LNCaP clone FGC (cell line): ENCODE measurements around the gene PBX1.

Source experiments
- DNase-seq: peaks from one replicate; pipeline ENCODE4 v3.0.0-alpha.2; 2011; ENCODE audit warnings: low read depth
- H3K4me3 ChIP-seq: 2 replicates; pipeline ENCODE4 v1.5.1; 2011; ENCODE audit warnings: mild to moderate bottlenecking, low read depth, low read length, control low read depth
- TF ChIP-seq, protein P1 (sequence below): IDR thresholded peaks from 2 replicates; pipeline ENCODE4 v1.5.1; 2012; ENCODE audit warnings: mild to moderate bottlenecking; ENCODE audit not compliant: control insufficient read depth, insufficient read depth; ENCODE audit errors: extremely low read depth

The PBX1 gene

DNA sequence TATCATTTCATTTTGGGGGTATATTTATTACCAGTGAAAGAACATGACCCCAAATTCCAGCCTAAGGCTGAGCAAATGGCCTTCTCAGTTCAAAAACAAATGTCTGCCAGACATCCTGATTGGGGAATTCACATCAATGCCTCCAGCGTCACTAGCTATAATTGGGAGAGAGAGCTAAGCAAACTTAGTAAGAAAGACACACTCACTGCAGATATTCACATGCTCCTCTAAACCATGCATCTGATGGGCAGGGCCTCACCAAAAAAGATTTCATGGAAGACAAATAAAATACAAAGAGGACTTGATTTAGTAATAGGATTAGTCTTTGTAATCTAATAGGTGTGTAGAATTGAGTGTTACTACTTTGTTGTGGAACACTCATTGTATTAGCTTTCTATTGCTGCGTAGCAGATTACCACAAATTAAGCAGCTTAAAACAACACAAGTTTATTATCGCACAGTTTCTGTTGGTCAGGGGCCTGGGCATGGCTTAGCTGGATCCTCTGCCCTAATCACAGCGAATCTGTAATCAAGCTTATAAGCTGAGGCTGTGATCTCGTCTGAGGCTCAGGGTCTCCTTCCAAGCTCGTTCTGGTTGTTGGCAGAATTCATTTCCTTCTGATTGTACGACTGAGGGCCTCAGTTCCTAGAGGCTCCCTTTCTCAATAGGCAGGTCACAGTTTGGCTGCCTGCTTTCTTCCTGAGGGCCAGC is 243.0 kb downstream of the PBX1 start:
- TF ChIP-seq, protein P1, sequence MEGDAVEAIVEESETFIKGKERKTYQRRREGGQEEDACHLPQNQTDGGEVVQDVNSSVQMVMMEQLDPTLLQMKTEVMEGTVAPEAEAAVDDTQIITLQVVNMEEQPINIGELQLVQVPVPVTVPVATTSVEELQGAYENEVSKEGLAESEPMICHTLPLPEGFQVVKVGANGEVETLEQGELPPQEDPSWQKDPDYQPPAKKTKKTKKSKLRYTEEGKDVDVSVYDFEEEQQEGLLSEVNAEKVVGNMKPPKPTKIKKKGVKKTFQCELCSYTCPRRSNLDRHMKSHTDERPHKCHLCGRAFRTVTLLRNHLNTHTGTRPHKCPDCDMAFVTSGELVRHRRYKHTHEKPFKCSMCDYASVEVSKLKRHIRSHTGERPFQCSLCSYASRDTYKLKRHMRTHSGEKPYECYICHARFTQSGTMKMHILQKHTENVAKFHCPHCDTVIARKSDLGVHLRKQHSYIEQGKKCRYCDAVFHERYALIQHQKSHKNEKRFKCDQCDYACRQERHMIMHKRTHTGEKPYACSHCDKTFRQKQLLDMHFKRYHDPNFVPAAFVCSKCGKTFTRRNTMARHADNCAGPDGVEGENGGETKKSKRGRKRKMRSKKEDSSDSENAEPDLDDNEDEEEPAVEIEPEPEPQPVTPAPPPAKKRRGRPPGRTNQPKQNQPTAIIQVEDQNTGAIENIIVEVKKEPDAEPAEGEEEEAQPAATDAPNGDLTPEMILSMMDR, result no peak
- no peak overlapping the region for H3K4me3 ChIP-seq
- DNase-seq, result no peak

- no peak for DNase-seq
- TF ChIP-seq, protein P1, result no peak
- no peak overlapping the region for H3K4me3 ChIP-seq
Observed at GRCh38 chr1:164802529-164803282, 243.7 kb downstream of the PBX1 start.

GRCh38 chr1:164803366-164803765 is 244.4 kb downstream of the PBX1 start:
- no peak for DNase-seq
- H3K4me3 ChIP-seq, result no peak overlapping the region
- TF ChIP-seq, protein P1, result no peak

- no peak for DNase-seq
- no peak overlapping the region for H3K4me3 ChIP-seq
- TF ChIP-seq, protein P1, result no peak
Observed at GRCh38 chr1:164804366-164804765, 245.4 kb downstream of the PBX1 start.

DNA sequence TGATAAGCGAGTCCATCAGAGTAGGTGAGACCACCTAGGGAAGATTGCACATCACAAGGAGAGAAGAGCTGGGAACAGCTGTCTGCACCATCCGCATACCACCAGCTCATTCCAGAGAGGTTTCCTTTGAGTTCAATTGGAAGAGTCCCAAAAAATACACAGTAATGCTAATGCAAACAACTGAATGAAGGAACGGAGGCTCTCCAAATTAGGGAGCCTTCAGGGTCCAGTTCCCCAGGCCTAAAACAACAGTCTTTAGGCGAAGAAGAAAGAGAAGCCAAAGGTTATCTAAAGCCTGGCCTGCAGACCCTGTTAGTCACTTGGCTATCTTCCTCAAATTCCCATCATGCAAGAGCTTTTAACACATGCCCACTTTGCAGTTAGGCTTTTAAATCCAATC is 246.4 kb downstream of the PBX1 start:
- DNase-seq, result no peak
- TF ChIP-seq, protein P1, result no peak

GRCh38 chr1:164806531-164806930 is 247.5 kb downstream of the PBX1 start:
- TF ChIP-seq, protein P1, result no peak
- no peak overlapping the region for H3K4me3 ChIP-seq
- DNase-seq, result no peak

More for the DNA sequence above, 246.4 kb downstream of the PBX1 start:
- no peak overlapping the region for H3K4me3 ChIP-seq
